HG03095 (cell line): Measurements from ENCODE around the gene CEP112.

Experiments used
- ATAC-seq: cut with Tn5 transposase; IDR thresholded peaks from one replicate; pipeline ENCODE4 v1.9.1; 2021; ENCODE audit warnings: moderate library complexity; ENCODE audit not compliant: unreplicated experiment

CEP112 gene

GRCh38 chr17:65896889-65897288, 295.0 kb downstream of the CEP112 start:
- no peak for ATAC-seq

GRCh38 chr17:65895969-65896368, 296.0 kb downstream of the CEP112 start:
- ATAC-seq, result no peak

- ATAC-seq, result no peak
Measured at GRCh38 chr17:65893692-65894279, 298.1 kb downstream of the CEP112 start.

- peak; percentile 60 for ATAC-seq
Measured at GRCh38 chr17:65892912-65893377, 299.0 kb downstream of the CEP112 start.

GRCh38 chr17:65891231-65891735, 300.6 kb downstream of the CEP112 start:
- no peak for ATAC-seq

GRCh38 chr17:65888649-65889048, 303.3 kb downstream of the CEP112 start:
- ATAC-seq, result no peak

GRCh38 chr17:65886315-65887245, 305.4 kb downstream of the CEP112 start:
- ATAC-seq, result no peak

- ATAC-seq, result no peak
Measured at GRCh38 chr17:65885541-65886312, 306.2 kb downstream of the CEP112 start.

- ATAC-seq, result no peak
Measured at GRCh38 chr17:65876985-65877384, 314.9 kb downstream of the CEP112 start.

- no peak for ATAC-seq
Measured at GRCh38 chr17:65868881-65869280, 323.1 kb downstream of the CEP112 start.

- ATAC-seq, result no peak
Measured at GRCh38 chr17:65867014-65867413, 324.9 kb downstream of the CEP112 start.

GRCh38 chr17:65865715-65866425, 326.1 kb downstream of the CEP112 start:
- ATAC-seq, result no peak

- ATAC-seq, result no peak
Measured at GRCh38 chr17:65864394-65864793, 327.5 kb downstream of the CEP112 start.

GRCh38 chr17:65857718-65858117, 334.2 kb downstream of the CEP112 start:
- no peak for ATAC-seq

GRCh38 chr17:65856865-65857264, 335.1 kb downstream of the CEP112 start:
- no peak for ATAC-seq

- ATAC-seq, result no peak
Measured at GRCh38 chr17:65855675-65856074, 336.3 kb downstream of the CEP112 start.

- ATAC-seq, result no peak
Measured at GRCh38 chr17:65855245-65855644, 336.7 kb downstream of the CEP112 start.

GRCh38 chr17:65853816-65854215, 338.1 kb downstream of the CEP112 start:
- no peak for ATAC-seq

GRCh38 chr17:65852911-65853310, 339.0 kb downstream of the CEP112 start:
- ATAC-seq, result no peak

GRCh38 chr17:65851965-65852736, 339.8 kb downstream of the CEP112 start:
- ATAC-seq, result no peak
